HepG2 (cell line): Measurements from ENCODE around the gene RETREG2. TPM values are rescaled to one million over a fixed set of nuclear protein-coding genes. Genes with fewer than 3 reads are reported as not detected.

ENCODE experiments used
- CBX1 ChIP-seq: IDR thresholded peaks from one replicate; pipeline ENCODE4 v1.6.1; 2016; ENCODE audit warnings: antibody characterized with exemption, low read depth
- CC2D1A ChIP-seq: sonication (generic); formaldehyde crosslinking; IDR thresholded peaks from 2 replicates; pipeline ENCODE4 v1.8.1; 2023; ENCODE audit warnings: mild to moderate bottlenecking, missing genetic modification reagents
- ELF1 ChIP-seq: sonication (generic); formaldehyde crosslinking; IDR thresholded peaks from 2 replicates; pipeline ENCODE4 v1.4.0; 2020; ENCODE audit warnings: missing genetic modification reagents
- ESRRA ChIP-seq: sonication (generic); formaldehyde crosslinking; IDR thresholded peaks from 2 replicates; pipeline ENCODE4 v1.5.1; 2020; ENCODE audit warnings: mild to moderate bottlenecking, low read depth, missing genetic modification reagents
- FOSL2 ChIP-seq: sonication (generic); formaldehyde crosslinking; IDR thresholded peaks from 2 replicates; pipeline ENCODE4 v1.4.0; 2020; ENCODE audit warnings: missing genetic modification reagents
- HDAC6 ChIP-seq: fragments of 200-600 bp; sonication (generic); IDR thresholded peaks from 2 replicates; pipeline ENCODE4 v1.7.0; 2017; ENCODE audit warnings: mild to moderate bottlenecking, antibody characterized with exemption, low read length, low read depth
- HNRNPL ChIP-seq: fragments of 200-400 bp; formaldehyde crosslinking; IDR thresholded peaks from 2 replicates; pipeline ENCODE4 v1.6.1; 2017; ENCODE audit warnings: mild to moderate bottlenecking, low read depth, low read length
- JUN ChIP-seq: sonication (generic); formaldehyde crosslinking; IDR thresholded peaks from 2 replicates; pipeline ENCODE4 v1.4.0; 2020; ENCODE audit warnings: mild to moderate bottlenecking, missing genetic modification reagents
- KLF9 ChIP-seq: IDR thresholded peaks from 2 replicates; pipeline ENCODE4 v1.6.1; 2016; ENCODE audit warnings: low read depth
- MAZ ChIP-seq, 2 experiments: sonication (generic) in 1 of 2; formaldehyde crosslinking in 1 of 2; IDR thresholded peaks; 2 replicates each; pipeline versions ENCODE4 v1.5.0 to v1.6.1; 2012 to 2020; ENCODE audit warnings: low read depth in 2 of 2, mild to moderate bottlenecking in 2 of 2, borderline replicate concordance in 1 of 2, improper control_type of control experiment in 1 of 2, low read length in 1 of 2, missing genetic modification reagents in 1 of 2, moderate library complexity in 1 of 2
- MEF2D ChIP-seq: sonication (generic); formaldehyde crosslinking; IDR thresholded peaks from 2 replicates; pipeline ENCODE4 v1.5.1; 2020; ENCODE audit warnings: mild to moderate bottlenecking, missing genetic modification reagents
- NAIF1 ChIP-seq: sonication (generic); formaldehyde crosslinking; IDR thresholded peaks from 2 replicates; pipeline ENCODE4 v1.5.0; 2020; ENCODE audit warnings: mild to moderate bottlenecking, missing genetic modification reagents, borderline replicate concordance
- NCOR1 ChIP-seq: fragments of 200-600 bp; sonication (generic); IDR thresholded peaks from 2 replicates; pipeline ENCODE4 v1.7.0; 2017; ENCODE audit warnings: antibody characterized with exemption, low read length, borderline replicate concordance
- PHF5A ChIP-seq: IDR thresholded peaks from one replicate; pipeline ENCODE4 v1.6.1; 2018; ENCODE audit warnings: low read depth, missing genetic modification reagents; ENCODE audit not compliant: unreplicated experiment
- RFX5 ChIP-seq: IDR thresholded peaks from 2 replicates; pipeline ENCODE4 v1.6.1; 2011; ENCODE audit warnings: low read depth, low read length, improper control_type of control experiment
- SMYD3 ChIP-seq: sonication (generic); formaldehyde crosslinking; IDR thresholded peaks from 2 replicates; pipeline ENCODE4 v1.8.1; 2023; ENCODE audit warnings: mild to moderate bottlenecking, missing genetic modification reagents
- XBP1 ChIP-seq: sonication (generic); formaldehyde crosslinking; IDR thresholded peaks from 2 replicates; pipeline ENCODE4 v1.5.0; 2020; ENCODE audit warnings: missing genetic modification reagents
- ZNF143 ChIP-seq: sonication (generic); formaldehyde crosslinking; IDR thresholded peaks from 2 replicates; pipeline ENCODE4 v1.4.0; 2020; ENCODE audit warnings: missing genetic modification reagents
- ZNF24 ChIP-seq: fragments of 450-650 bp; IDR thresholded peaks from 2 replicates; pipeline ENCODE4 v1.6.1; 2017; ENCODE audit warnings: antibody characterized with exemption, mild to moderate bottlenecking
- ZNF251 ChIP-seq: sonication (generic); formaldehyde crosslinking; IDR thresholded peaks from 2 replicates; pipeline ENCODE4 v1.9.0; 2021; ENCODE audit warnings: mild to moderate bottlenecking, missing genetic modification reagents
- ZNF816 ChIP-seq: sonication (generic); formaldehyde crosslinking; IDR thresholded peaks from 2 replicates; pipeline ENCODE4 v1.8.0; 2022; ENCODE audit warnings: missing genetic modification reagents, mild to moderate bottlenecking, borderline replicate concordance
- ZNF850 ChIP-seq: sonication (generic); formaldehyde crosslinking; conservative IDR thresholded peaks from 2 replicates; pipeline ENCODE4 v1.9.0; 2021; ENCODE audit warnings: mild to moderate bottlenecking, missing genetic modification reagents
- ZSCAN9 ChIP-seq: IDR thresholded peaks from 2 replicates; pipeline ENCODE4 v1.6.1; 2016; ENCODE audit warnings: borderline replicate concordance
- polyA plus RNA-seq, 8 experiments: library from polyadenylated mRNA; depleted of rRNA in 3 of 8; stranded (reverse) in 7 of 8; unstranded in 1 of 8; fragments of >200 nt; fragmentation: Illumina TruSeq in 4 of 8; extraction: Trizol in 4 of 8; gene quantifications; 2 replicates each; pipeline versions ENCODE4 v1.2.1 to v1.2.3, GENCODE V29; 2011 to 2016; ENCODE audit warnings: low read depth in 4 of 8, missing spikeins in 1 of 8, mixed read lengths in 1 of 8; ENCODE audit not compliant: insufficient read depth in 1 of 8
- total RNA-seq, 5 experiments: library from RNA; depleted of rRNA; stranded (reverse); fragments of >200 nt; fragmentation: Illumina TruSeq; extraction: Trizol; gene quantifications; 2 replicates each; pipeline ENCODE4 v1.2.3, GENCODE V29; 2016; ENCODE audit warnings: low read depth in 1 of 5
- TF ChIP-seq, protein P1 (sequence below): fragments of 450-650 bp; IDR thresholded peaks from 2 replicates; pipeline ENCODE4 v1.6.1; 2016
- TF ChIP-seq, protein P2 (sequence below): sonication (generic); formaldehyde crosslinking; IDR thresholded peaks from 2 replicates; pipeline ENCODE4 v1.4.0; 2020; ENCODE audit warnings: mild to moderate bottlenecking, missing genetic modification reagents, borderline replicate concordance

Gene RETREG2
- total and polyA plus RNA-seq, 2 of the 13 experiments (the other 11 are each of a cell fraction or from before 2014, with no cell fraction given) = 86.0 to 134 TPM

DNA sequence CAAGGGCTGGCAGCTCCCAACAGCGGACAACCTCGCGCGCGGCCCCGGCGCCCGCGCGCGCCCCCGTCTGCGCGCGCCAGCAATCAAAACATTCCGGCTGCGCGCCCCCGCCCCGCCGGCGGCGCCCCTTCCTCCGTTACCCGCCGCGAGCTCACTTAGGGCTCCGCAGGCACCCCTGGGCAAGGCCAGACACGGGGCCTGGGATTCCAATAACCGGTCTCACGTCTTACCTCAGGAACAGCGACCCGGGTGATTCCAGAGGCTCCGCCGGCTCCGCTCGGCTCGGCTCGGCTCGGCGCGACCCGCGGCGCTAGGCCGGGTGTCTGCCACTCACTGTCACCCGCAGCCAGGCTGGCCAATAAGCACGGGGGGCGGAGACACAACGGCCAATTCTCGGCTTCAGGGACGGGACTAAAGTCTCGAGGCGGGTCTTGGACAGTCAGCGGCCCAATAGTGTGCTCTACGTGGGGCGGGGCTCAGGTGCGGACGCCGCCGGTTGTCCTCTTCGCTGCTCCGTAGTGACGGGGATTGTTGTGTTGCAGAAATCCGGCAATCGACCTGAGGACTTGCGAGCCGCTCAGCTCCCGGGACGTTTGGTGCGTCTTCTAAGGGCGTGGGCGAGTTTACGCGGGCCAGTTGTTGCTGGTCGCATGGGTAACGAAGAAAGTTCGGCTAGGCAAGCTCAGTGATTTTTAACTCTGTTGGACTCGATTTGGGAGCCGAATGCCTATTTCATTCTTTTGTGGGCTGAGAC, 51.4 kb downstream of the RETREG2 start, which contains the start of the genes ANKZF1 and ATG9A (continued):
- TF ChIP-seq ZNF24 (0 out of 2 replicates have a peak, but pooled peaks have one; percentile 22), ZNF816 (CRISPR knock-in tag) (peak; percentile 91), ZNF143 (CRISPR knock-in tag) (0 out of 2 replicates have a peak, but pooled peaks have one; percentile 22), NCOR1 (peak; percentile 79), JUN (CRISPR knock-in tag) (peak; percentile 12; the same call in 1 of the 2 replicates), CBX1 (peak; percentile 59), MAZ (IDR thresholded peaks at IDR 0.05; ENCODE audit: borderline replicate concordance, low read depth, low read length) (peak; percentile 41; the same call in 1 of the 2 replicates), MAZ (CRISPR knock-in tag; IDR thresholded peaks at IDR 0.05; ENCODE audit: low read depth) (peak; percentile 80), MEF2D (CRISPR knock-in tag) (peak; percentile 80; the same call in 1 of the 2 replicates), NAIF1 (CRISPR knock-in tag) (no peak; the same call in 1 of the 2 replicates), HNRNPL (0 out of 2 replicates have a peak, but pooled peaks have one; percentile 29), SMYD3 (CRISPR knock-in tag) (peak; percentile 85; the same call in 1 of the 2 replicates), ZNF850 (CRISPR knock-in tag) (0 out of 2 replicates have a peak, but pooled peaks have one; percentile 38), PHF5A (CRISPR knock-in tag) (peak; percentile 57), FOSL2 (CRISPR knock-in tag) (peak; percentile 64), CC2D1A (no peak), RFX5 (peak; percentile 87), ESRRA (CRISPR knock-in tag) (no peak), ZNF251 (CRISPR knock-in tag) (no peak), XBP1 (CRISPR knock-in tag) (no peak), HDAC6 (no peak), ELF1 (0 out of 2 replicates have a peak, but pooled peaks have one; percentile 51), KLF9 (CRISPR knock-in tag) (no peak), ZSCAN9 (CRISPR knock-in tag) (peak; percentile 76; the same call in 1 of the 2 replicates)
- TF ChIP-seq, protein P1, sequence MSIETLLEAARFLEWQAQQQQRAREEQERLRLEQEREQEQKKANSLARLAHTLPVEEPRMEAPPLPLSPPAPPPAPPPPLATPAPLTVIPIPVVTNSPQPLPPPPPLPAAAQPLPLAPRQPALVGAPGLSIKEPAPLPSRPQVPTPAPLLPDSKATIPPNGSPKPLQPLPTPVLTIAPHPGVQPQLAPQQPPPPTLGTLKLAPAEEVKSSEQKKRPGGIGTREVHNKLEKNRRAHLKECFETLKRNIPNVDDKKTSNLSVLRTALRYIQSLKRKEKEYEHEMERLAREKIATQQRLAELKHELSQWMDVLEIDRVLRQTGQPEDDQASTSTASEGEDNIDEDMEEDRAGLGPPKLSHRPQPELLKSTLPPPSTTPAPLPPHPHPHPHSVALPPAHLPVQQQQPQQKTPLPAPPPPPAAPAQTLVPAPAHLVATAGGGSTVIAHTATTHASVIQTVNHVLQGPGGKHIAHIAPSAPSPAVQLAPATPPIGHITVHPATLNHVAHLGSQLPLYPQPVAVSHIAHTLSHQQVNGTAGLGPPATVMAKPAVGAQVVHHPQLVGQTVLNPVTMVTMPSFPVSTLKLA = peak; percentile 75
- TF ChIP-seq, protein P2, sequence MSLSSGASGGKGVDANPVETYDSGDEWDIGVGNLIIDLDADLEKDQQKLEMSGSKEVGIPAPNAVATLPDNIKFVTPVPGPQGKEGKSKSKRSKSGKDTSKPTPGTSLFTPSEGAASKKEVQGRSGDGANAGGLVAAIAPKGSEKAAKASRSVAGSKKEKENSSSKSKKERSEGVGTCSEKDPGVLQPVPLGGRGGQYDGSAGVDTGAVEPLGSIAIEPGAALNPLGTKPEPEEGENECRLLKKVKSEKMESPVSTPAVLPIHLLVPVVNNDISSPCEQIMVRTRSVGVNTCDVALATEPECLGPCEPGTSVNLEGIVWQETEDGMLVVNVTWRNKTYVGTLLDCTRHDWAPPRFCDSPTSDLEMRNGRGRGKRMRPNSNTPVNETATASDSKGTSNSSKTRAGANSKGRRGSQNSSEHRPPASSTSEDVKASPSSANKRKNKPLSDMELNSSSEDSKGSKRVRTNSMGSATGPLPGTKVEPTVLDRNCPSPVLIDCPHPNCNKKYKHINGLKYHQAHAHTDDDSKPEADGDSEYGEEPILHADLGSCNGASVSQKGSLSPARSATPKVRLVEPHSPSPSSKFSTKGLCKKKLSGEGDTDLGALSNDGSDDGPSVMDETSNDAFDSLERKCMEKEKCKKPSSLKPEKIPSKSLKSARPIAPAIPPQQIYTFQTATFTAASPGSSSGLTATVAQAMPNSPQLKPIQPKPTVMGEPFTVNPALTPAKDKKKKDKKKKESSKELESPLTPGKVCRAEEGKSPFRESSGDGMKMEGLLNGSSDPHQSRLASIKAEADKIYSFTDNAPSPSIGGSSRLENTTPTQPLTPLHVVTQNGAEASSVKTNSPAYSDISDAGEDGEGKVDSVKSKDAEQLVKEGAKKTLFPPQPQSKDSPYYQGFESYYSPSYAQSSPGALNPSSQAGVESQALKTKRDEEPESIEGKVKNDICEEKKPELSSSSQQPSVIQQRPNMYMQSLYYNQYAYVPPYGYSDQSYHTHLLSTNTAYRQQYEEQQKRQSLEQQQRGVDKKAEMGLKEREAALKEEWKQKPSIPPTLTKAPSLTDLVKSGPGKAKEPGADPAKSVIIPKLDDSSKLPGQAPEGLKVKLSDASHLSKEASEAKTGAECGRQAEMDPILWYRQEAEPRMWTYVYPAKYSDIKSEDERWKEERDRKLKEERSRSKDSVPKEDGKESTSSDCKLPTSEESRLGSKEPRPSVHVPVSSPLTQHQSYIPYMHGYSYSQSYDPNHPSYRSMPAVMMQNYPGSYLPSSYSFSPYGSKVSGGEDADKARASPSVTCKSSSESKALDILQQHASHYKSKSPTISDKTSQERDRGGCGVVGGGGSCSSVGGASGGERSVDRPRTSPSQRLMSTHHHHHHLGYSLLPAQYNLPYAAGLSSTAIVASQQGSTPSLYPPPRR (CRISPR knock-in tag) = peak; percentile 69
